ENCODE measurements around the gene HNRNPH1.

Gene HNRNPH1

DNA sequence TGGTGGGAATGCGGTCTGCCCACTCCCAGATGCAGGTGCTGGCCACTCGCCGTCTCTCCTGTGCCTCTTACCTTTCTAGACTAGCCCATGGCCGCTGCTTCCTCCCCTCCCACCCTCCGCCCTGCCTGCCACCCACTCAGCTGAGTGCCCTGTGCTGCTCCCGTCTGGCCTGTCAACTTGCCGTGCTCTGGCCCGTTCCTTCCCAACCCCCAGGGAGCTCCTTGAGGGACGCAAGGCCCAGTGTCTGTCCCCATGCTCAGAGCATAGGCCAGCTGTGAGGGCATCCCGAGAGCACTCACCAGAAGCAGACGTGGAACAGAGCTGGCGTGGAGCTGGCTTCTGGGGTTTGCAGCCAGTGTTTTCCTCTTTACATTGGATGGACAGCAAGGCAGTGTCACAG, 20.2 kb downstream of the HNRNPH1 start:
- DNase-seq, result no peak

DNA sequence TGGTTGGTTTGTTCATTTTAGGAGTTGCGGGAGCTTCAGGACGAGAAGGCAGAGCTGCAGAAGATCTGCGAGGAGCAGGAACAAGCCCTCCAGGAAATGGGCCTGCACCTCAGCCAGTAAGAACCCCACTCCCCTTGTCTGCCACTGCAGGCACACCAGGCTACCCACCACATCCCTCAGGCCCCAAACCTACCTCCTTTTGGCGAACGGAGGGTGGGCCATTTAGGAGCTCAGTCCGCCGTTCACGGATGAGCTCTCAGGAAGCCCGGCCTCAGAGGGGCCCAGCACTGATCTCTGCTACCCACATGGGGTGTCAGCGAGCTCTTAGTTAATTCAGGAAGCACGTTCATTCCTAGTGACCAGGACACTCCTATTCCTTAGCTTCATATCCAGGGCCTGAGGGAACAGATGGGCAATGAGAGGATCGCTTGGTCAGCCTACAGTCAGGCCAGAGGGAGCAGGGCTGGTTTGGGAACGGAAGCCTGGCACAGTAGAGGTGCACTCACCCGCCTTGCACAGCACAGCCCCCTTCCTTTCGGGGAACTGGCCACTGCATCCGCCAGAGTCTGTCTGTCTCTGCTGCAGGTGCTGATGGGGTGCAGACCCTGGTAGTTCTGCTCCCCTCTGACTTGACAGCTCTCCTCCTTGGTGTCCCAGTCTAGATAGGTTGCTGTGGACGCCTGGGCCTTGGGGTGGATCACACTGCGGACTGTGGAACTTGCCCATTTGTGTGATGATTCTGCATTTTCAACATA, 21.4 kb downstream of the HNRNPH1 start:
- no peak for DNase-seq

DNA sequence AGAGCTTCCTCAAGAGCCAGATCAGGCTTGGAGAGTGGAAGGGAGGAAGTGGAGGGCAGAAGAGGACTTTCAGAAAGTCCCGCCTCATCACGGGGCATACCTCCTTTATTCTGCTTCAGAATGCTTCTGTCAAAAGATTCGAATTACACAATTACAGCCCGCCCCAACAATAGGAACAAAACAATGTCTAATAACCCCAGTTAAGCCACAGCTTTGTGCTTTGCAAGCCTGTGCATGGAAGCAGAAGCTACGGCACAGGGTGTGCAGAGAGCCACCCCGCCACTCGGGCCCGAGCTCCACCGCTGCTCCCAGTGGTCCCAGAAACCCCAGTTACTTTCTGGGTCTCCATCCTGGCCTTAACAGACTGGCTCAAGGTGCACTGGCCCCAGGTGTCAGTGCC, 23.5 kb downstream of the HNRNPH1 start:
- DNase-seq, result peak; percentile 90 to 95

DNA sequence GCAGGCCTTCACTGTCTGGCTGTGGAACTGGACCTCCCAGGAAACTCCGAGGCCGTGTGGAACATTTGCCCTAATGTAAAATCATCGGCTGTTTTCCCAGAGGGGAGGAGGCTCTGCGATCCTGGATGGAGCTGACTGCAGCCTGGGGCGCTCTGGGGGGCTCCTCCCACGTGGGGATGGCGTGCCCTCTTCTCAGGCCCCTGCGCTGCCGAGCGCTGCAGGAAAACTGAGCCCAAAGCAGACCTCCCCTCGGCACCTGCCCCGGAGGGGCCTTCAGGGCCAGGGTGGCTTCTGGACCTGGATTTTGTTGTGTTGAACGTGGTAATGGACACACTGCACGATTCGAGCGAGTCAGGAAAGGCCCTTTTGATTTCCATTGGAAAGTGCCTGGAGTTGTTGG, 23.9 kb downstream of the HNRNPH1 start:
- DNase-seq, result no peak

DNA sequence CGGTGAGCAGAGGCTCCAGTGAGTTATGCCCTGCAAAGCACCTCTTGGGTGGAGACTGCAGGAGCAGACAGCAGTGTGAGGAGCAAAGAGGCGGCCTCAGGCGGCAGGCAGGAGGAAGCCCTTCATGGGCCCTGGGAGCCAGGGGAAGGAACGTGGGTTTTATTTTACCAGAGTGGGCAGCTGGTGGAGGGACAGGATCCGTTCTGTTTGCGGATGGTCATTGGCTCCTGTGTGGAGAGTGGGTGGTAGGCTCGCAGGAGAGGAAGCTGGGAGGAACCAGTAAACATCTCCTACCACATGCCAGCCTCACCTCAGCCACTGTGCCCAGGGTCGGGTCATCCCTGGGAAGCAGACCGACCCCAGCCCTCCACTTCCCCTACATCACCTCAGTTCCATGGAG, 24.4 kb downstream of the HNRNPH1 start:
- DNase-seq, result peak; percentile 51 to 84

DNA sequence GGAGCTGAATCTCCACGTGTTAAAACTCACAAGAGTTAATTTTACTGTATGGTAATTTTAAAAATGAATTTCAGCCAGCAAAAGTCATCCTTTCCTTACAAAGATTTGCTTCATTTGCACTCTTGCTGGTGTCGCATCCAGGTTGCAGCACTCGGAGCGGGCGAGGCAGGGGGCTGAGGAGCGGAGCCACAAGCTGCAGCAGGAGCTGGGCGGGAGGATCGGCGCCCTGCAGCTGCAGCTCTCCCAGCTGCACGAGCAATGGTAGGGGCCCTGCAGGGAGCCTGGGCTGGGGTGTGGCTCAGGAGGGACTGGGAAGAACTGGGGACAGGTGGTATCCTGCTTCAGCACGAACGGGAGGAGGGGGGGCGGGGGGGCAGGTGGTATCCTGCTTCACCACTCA, 27.1 kb downstream of the HNRNPH1 start:
- DNase-seq, result no peak

DNA sequence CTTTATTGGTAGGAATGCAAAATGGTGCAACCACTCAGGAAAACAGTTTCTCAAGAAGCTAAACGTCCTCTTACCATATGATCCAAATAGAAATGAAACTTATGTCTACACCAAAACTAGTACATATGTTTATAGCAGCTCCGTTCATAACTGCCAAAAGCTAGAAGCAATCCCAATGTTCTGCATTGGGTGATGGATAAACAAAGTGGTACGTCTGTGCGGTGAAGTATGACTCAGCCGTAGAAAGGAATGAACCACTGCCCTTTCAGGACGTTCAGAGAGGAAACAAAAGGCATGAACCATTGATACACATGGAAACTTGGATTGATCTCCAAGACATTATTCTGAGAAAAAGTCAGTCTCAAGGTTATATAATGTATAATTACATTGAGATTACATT, 27.6 kb downstream of the HNRNPH1 start:
- no peak for DNase-seq

DNA sequence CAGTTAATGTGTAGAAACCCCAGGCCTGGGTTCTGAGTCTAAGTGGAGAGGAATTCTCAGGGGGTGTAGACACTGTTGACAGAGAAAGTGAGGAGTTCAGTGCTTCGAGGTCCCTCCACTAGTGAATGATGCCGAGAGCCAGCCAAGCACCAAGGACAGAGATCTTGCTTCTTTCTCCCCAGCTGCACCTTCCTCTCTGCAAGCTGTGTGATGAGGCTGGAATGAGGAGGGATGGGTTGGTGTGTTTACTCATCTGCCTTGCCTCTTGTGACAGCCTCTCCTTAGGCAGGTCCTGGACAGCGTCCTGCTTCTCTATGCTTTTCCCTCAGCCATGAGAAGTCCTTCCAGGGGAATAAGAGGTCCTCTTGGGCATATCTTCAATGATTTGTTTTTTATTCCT, 35.3 kb downstream of the HNRNPH1 start:
- no peak for DNase-seq

DNA sequence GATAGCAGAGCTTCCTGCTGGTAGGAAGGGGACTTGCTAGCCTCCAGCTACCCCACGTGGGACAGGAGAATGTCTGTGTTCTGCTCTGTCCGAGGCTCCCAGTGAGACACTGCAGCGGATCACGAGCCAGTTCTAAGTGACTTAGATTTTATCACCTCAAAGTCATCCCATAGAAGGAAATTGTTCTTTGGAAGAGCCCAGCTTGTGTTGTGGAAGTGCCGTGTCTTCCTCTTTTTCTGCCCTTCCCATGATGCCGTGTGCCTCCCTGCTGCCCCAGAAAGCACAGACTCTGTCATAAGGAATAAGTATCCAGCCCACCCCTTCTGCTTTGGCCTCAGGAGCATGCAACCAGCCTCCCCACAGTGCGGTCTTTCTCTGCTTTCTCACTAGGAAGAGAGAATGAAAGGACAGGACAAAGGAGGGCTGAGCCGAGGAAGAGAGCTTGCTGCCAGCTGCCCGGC, 37.5 kb downstream of the HNRNPH1 start:
- peak; percentile 71 to 82 for DNase-seq

DNA sequence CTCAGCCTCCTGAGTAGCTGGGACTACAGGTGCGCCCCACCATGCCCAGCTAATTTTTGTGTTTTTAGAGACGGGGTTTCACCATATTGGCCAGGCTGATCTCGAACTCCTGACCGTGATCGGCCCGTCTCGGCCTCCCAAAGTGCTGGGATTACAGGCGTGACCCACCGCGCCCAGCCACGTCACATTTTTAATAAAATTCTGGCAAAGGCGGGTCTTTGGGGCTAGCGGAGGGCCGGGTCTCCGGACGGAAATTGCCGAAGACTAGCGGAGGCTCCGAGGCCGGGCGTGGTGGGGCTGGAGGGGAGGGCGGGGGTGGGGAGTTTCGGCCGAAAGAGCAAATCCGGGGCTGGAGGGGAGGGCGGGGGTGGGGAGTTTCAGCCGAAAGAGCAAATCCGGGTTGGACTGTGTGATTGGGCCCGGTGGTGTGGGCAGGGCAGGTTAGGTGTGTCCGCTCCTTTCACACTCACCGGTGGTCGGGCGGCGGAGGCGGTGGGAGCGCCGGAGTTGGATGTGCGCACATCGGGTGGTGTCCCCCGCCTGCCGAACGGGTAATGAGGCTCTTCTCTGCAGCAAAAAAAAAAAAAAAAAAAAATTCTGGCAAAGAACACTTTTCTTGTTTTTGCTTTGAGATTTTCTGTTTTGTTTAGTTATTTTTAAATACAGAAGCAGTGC, 46.0 kb downstream of the HNRNPH1 start:
- DNase-seq, result no peak

DNA sequence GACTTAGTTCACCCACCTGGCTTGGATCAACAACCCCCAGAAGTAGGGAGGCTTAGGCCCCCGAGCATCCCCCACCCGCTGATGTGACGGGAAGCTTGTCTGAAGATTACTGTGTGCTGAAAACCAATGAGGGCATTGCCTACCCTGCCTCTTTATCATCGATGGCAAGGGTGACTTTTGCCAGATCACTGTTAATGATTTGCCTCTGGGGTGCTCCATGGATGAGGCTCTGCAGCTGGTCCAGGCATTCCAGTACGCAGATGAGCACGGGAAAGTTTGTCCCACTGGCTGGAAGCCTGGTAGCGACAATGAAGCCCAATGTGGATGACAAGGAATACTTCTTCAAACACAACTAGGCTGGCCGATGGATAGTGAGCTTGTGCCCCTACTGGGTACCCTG, 51.1 kb downstream of the HNRNPH1 start:
- DNase-seq, result no peak

DNA sequence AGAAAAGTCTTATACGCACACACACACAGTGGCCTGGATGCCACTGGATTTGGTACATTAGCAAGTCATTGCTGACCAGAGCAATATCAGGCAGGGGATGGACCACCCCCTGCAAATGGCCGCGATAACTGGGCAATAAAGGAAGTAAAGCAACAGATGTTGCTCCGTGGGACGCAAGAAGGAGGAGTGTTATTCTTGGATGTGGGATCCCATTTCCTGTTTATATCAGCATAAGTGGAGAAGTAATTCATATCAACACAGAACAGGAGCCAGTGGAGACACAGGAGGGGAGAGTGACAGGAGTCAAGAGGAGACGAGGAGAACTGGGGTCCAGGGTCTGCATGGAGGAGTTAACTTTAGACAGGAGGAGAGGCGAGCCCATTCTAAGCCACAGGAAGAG, 54.8 kb downstream of the HNRNPH1 start:
- peak; percentile 40 to 51 for DNase-seq

DNA sequence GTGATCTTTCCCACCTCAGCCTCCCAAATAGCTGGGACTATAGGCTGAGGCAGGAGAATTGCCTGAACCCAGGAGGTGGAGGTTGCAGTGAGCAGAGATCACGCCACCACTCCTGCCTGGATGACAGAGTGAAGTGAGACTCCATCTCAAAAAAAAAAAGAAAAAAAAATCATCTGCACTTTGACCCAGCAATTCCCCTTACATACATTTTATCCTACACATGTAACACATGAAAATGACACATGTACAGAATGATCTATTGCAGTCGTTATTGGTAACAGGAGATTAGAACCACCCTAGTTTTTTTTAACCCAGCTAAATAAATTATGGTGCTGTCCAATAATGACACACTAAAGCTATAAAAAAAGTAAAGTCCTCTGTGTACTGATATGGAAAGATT, 58.9 kb downstream of the HNRNPH1 start:
- no peak for DNase-seq
